ENCODE measurements around the gene MAF.

MAF gene

GRCh38 chr16:79610771-79611170 lies 10.2 kb upstream of the MAF start:
- DNase-seq, result no peak

- DNase-seq, result no peak
Measured at GRCh38 chr16:79609861-79610260, 9.3 kb upstream of the MAF start.

- DNase-seq, result no peak
Measured at GRCh38 chr16:79608976-79609375, 8.4 kb upstream of the MAF start.

GRCh38 chr16:79607587-79607986 lies 7.0 kb upstream of the MAF start:
- no peak for DNase-seq

DNA sequence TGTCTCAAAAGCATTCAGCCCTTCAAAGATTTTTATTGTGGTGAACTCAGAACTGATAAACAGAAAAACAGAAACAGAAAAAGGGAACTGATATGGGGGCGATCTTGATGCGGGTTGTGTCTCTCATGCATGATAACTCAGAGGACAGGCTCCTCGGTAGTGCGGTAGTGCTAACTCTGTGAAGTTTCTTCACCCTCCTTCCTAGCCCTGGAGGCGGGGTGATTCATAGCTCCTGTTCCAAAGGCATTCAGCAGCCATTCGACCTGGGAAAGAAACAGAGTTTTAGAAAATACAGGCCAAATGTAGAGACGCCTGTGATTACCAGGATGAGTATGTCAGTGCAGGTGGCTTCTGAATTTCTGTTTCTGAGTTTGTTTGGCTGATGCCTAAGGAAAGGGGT lies 5.5 kb upstream of the MAF start:
- DNase-seq, result no peak

DNA sequence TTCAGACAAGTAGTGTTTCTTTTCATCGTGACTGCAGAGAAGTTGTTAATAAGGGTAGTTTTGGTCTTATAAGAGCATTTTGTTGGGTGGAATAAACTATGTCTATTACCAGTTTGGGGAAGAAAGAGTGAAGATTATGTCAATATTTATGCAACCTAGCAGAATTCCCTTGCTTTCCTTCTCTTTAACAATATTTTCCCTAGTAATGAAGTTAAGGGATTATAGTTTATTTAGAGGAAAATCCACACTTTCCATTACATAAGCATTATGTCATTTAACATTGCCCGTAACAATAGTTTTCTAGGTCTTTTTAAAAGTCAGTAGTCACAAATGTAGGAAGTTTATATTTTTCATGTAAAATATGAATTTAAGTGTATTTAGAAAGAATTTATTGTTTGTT lies 2.5 kb upstream of the MAF start:
- DNase-seq, result no peak

GRCh38 chr16:79602628-79603014 lies 2.1 kb upstream of the MAF start:
- DNase-seq, result no peak

DNA sequence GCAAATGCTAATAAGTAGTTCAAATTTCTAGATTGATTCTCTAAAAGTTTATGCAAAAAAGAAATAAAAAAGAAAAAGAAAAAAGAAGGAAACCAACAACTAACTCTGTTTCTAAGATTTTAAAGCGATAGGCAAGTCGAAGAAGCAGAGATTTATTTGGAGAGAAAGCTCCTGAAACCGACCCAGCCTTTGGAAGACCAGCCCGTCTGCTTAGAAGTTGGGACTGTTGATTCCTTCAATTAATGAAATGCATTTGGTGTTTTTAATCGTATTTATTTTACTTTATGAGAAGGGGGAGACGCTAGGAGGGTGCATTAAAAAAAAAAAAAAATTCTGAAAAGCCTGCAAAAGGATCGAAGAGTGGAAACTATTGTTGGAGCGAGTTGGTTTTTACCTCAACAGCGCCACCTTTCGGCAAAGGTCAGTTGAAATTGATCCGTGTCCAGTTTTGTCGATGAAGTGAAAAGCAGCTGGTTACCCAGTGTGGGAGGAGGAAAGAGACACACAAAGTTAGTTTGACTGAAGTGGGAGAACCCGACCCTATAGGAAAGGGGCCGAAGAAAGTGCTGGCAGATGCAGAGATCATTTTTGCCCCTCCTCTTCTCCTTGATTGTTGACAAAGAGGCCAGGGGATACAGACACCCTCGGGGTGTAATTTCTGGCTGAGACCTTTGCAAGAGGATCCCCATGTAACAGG lies 1.5 kb upstream of the MAF start:
- peak; percentile 0 for DNase-seq

DNA sequence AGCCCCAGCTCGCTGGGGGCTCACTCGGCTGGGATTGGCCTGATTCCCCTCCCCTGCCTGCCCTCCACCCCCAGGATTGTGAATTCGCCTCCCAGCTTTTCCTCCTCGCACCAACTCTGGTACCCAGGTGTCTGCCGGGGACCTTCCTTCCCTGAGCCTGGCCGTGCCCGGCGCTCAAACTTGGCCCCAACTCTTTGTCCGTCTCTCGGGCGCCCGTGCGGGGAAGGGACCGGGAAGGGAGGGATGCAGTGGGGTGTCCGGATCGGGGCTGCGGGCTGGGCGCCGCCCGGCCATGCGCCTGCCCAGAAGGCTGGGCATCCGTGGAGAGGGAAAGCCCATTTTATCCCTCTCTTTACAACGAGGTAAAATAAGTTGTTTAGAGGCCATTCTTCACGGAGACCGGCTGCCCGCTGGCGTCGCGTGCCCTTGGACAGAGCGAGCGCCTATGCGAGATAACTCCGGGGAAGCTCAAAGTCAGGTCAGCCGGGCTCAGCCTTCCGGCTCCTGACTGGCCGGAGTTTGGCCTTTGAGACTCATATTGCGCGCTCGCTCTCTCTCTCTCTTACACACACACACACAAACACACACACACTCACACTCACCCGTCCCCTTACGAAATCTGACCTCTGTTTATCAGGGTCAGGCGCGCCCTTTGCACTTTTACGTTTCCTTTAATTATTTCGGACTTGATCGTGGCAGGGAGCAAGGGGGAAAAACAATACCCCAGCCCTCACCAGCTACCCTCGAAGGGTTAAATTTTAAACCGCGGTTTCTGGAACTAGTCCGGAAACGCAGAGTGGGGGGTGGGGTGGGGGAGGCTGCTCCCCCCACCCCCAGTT lies 774 bp upstream of the MAF start:
- DNase-seq, result no peak

- no peak for DNase-seq
Measured at GRCh38 chr16:79599837-79600637, 500 bp downstream of the MAF start.

DNA sequence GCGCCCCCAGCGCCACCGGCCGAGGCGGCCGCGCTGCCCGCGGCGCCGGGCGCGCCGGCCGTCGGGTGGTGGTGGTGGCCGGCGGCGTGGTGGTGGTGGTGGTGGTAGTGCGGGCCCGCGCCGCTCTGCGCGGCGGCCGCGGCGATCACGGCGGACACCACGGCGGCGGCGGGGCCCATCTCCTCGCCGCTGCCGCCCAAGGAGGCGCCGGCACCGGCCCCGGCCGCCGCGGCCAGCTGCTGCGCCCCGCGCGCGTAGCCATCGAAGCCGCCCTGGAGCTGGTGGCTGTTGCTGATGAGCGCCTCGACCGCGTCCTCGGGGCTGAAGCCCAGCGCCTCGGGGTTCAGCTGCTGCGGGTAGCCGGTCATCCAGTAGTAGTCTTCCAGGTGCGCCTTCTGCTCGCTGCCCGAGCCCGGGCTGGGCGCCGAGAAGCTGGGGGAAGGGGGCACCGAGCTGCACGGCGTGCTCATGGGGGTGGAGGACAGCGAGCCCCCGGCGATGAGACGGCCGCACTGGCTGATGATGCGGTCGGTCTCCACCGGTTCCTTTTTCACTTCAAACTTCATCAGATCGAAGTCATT lies 1.2 kb downstream of the MAF start:
- DNase-seq, result no peak

DNA sequence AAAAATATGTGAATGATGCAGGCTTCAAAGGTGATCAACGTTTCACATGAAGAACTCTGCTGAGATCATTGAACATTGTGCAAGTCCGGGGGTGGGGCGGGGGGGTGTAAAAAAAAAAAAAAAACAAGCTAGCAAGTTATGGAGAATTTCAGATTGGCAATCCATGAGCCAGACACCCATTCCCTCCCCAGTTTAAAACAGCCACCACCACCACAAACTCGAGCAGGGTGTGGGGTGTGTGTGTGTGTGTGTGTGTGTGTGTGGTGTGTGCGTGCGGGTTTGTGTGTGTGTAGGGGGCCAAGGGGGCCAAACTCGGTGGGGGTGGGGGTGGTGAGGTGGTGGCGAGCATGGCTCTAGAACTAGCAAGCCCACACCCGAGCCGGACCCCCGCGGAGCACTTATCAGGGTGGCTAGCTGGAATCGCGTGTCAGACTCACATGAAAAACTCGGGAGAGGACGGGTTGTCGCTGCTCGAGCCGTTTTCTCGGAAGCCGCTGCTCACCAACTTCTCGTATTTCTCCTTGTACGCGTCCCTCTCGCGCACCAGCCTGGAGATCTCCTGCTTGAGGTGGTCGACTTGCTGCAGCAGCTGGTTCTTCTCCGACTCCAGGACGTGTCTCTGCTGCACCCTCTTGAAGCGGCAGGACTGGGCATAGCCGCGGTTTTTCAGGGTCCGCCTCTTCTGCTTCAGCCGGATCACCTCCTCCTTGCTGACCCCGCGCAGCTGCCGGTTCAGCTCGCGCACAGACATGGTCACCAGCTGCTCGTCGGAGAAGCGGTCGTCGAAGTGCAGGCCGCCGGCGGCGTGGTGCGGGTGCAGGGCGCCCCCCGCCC lies 2.0 kb downstream of the MAF start:
- DNase-seq, result no peak

- DNase-seq, result no peak
Measured at GRCh38 chr16:79598063-79598347, 2.5 kb downstream of the MAF start.

- DNase-seq, result no peak
Measured at GRCh38 chr16:79597277-79598062, 3.1 kb downstream of the MAF start.

GRCh38 chr16:79595931-79596450 lies 4.5 kb downstream of the MAF start:
- no peak for DNase-seq

DNA sequence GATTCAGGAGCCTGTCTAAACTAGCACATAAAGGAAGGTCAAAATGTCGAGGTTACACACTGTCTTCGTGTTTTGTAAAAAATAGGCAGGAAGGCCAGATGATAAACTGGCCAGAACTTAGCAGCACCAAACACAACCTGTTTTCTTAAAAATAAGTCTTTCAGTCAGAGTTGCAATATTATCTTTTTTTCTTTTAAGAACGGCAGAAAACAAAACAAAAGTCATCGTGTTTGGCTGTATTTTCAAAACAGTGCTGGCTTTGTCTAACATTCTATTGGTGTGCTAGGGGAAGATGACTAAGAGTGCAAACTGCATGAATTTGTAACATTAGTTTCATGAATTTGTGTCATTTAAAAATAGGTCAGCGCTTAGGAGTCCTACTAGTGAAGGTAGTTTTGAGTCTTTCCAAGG lies 5.3 kb downstream of the MAF start:
- no peak for DNase-seq

GRCh38 chr16:79593754-79594153 lies 6.8 kb downstream of the MAF start:
- DNase-seq, result no peak

GRCh38 chr16:79593074-79593531 lies 7.4 kb downstream of the MAF start:
- no peak for DNase-seq

GRCh38 chr16:79592186-79592585 lies 8.4 kb downstream of the MAF start:
- DNase-seq, result no peak

- no peak for DNase-seq
Measured at GRCh38 chr16:79589601-79590102, 10.9 kb downstream of the MAF start.

- no peak for DNase-seq
Measured at GRCh38 chr16:79587897-79588296, 12.6 kb downstream of the MAF start.
